ENCODE data around the gene REG1B.
"Not testable (repeated sequence)": the region's sequence is repeated elsewhere in the genome, so short reads cannot be mapped to it uniquely, and the experiment has no call there.

GRCh38 chr2:79053486-79053885 is 34.3 kb downstream of the REG1B start:
- not testable (repeated sequence) for TF ChIP-seq CTCF, EP300, POLR2A (IDR thresholded peaks at IDR 0.05)
